Activated CD8-positive, alpha-beta memory T cell treated with anti-CD3 and anti-CD28 coated beads for 24 hours (primary cell): ENCODE data around the gene MIPOL1.
"Not testable (repeated sequence)": the region's sequence is repeated elsewhere in the genome, so short reads cannot be mapped to it uniquely, and the experiment has no call there.

ENCODE experiments used
- DNase-seq: peaks from one replicate; pipeline ENCODE4 v3.0.0-alpha.2; 2020

MIPOL1 gene

GRCh38 chr14:37187840-37188577 is 9.7 kb upstream of the MIPOL1 start:
- not testable (repeated sequence) for DNase-seq

- DNase-seq, result not testable (repeated sequence)
These were observed 8.0 kb upstream of the MIPOL1 start for GRCh38 chr14:37189733-37190132.

DNA sequence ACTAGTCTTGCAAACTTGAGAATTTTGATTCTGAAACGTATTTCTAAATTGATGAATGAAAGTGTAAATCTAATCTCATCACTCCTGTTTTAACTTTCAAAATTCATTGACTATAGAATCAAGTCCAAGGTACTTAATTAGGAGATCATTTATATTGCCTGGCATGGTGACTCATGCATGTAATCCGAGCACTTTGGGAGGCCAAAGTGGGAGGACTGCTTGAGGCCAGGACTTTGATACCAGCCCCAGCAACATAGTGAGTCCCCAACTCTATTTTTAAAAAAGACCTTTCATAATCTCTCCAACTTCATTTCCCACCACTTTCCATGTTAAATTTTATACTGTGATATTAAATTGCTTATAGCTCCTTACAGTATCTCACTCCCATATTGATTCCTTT is 3.0 kb upstream of the MIPOL1 start:
- DNase-seq, result no peak

DNA sequence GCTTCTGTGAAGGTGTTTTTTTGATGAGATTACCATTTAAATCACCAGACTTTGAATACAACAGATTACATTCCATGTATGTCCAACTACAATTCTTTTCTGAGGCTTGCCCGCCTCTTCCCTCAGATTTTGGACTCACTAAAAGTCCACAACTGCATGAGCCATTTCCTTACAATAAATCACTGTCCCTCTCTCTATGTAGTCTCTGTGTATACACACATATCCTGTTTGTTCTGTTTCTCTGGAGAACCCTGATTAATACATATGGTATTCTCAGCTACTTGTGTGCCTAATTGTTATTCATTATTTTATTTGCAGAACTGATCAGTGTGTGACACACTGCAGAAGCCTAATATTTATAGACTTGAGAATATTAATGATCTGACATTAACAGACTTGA is 2.4 kb upstream of the MIPOL1 start:
- no peak for DNase-seq

- DNase-seq, result no peak
These were observed 925 bp upstream of the MIPOL1 start for GRCh38 chr14:37196604-37197420.

- no peak for DNase-seq
These were observed 499 bp downstream of the MIPOL1 start for GRCh38 chr14:37198273-37198598.

DNA sequence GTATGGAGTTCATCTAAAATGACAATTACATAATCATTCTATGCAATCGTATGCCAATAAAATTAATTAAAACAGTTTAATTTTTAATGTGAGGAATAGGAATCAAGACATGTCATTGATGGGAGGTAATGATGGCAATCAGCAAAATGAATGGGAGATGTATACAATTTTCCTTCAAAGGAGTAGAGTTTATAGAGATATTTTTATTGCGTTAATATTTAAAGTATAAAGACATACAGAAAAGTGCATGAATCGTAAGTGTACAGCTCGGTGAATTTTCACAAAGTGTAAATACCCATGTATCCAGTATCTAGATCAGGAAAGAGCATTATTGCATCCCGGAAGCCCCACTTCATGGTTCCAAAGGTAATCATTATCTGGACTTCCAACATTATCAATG is 1.2 kb downstream of the MIPOL1 start:
- DNase-seq, result no peak

DNA sequence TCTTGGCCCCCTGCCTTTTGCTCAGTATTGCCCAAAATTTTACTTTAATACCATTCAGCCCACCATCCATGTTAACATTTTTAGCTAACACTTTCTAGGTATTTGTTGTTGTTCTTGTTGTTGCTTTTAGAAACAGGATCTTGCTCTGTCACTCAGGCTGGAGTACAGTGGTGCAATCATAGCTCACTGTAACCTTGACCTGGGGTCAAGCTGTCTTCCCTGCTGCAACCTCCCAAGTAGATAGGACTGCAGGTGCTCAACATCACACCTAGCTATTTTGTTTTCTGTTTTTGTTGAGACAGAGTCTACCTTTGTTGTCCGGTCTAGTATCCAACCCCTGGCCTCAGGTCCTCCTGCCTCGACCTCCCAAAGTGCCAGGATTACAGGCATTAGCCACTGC is 4.0 kb downstream of the MIPOL1 start:
- DNase-seq, result no peak

GRCh38 chr14:37202265-37202664 is 4.5 kb downstream of the MIPOL1 start:
- no peak for DNase-seq

- no peak for DNase-seq
These were observed 5.1 kb downstream of the MIPOL1 start for GRCh38 chr14:37202812-37203211.

DNA sequence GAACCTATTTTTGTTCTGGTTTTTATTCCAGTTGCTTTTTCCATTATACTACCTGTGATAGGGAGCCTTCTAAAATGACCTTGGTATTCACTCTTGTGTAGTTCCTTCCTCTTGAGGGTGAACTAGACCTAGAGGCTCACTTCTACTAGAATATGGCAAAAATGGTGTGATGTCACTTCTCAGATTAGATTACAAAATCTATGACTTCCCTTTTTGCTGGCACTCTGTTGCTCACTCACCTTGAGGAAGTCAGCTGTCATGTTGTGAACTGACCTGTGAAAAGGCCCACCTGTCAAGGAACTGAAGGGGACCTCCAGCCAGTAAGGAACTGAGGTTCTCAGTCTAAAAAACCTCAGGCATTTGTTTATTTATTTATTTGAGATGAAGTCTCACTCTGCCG is 5.7 kb downstream of the MIPOL1 start:
- no peak for DNase-seq

- DNase-seq, result not testable (repeated sequence)
These were observed 8.2 kb downstream of the MIPOL1 start for GRCh38 chr14:37205623-37206605.

DNA sequence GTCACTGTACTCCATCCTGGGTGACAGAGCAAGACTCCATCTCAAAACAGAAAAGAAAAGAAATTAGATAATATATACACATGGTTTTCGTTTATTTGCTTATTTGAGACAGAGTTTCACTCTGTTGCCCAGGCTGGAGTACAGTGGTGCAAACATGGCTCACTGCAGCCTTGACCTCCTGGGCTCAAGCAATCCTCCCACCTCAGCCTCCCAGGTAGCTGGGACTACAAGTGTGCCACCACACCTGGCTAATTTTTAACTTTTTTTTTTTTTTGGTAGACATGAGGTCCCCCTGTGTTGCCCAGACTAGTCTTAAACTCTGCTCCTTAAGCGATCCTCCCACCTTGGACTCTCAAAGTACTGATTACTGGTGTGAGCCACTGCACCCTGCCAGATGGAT is 11.9 kb downstream of the MIPOL1 start:
- DNase-seq, result not testable (repeated sequence)

GRCh38 chr14:37210448-37210847 is 12.7 kb downstream of the MIPOL1 start:
- no peak for DNase-seq

DNA sequence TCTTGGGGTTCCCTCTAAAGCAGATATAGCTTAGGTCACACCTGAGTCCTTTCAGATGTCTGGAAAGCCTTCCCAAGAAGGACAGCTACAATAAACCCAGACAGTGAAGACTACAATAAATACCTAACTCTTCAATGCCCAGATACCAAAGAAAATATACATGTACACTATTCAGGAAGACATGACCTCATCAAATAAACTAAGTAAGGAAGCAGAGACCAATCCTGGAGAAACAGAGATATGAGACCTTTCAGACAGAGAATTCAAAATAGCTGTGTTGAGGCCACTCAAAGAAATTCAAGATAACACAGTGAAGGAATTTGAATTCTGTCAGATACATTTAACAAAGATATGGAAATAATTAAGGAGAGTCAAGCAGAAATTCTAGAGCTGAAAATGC is 15.3 kb downstream of the MIPOL1 start:
- DNase-seq, result no peak

GRCh38 chr14:37215345-37215744 is 17.6 kb downstream of the MIPOL1 start:
- no peak for DNase-seq

DNA sequence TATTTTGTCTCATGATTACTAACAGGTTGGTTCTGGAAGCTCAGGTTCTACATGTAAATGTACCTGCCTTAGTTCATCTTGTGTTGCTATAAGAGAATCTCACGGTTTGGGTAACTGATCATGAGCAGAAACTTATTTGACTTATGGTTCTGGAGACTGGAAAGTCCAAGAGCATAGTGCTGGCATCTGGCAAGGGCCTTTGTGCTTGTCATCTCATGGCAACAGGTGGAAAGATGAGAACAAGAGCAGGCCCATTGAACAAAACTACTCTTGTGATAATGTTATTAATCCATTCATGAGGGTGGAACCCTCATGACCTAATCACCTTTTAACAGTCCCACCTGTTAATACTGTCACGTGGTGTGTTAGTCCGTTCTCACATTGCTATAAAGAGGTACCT is 23.3 kb downstream of the MIPOL1 start:
- DNase-seq, result no peak

- DNase-seq, result no peak
These were observed 26.3 kb downstream of the MIPOL1 start for GRCh38 chr14:37223947-37224474.

DNA sequence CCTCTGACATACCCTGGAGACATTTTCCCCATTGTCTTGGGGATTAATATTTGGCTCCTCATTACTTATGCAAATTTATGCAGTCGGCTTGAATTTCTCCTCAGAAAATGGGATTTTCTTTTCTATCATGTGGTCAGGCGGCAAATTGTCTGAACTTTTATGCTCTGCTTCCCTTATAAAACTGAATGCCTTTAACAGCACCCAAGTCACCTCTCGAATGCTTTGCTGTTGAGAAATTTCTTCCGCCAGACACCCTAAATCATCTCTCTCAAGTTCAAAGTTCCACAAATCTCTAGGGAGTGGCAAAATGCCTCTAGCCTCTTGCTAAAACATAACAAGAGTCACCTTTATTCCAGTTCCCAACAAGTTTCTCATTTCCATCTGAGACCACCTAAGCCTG is 27.9 kb downstream of the MIPOL1 start:
- not testable (repeated sequence) for DNase-seq

DNA sequence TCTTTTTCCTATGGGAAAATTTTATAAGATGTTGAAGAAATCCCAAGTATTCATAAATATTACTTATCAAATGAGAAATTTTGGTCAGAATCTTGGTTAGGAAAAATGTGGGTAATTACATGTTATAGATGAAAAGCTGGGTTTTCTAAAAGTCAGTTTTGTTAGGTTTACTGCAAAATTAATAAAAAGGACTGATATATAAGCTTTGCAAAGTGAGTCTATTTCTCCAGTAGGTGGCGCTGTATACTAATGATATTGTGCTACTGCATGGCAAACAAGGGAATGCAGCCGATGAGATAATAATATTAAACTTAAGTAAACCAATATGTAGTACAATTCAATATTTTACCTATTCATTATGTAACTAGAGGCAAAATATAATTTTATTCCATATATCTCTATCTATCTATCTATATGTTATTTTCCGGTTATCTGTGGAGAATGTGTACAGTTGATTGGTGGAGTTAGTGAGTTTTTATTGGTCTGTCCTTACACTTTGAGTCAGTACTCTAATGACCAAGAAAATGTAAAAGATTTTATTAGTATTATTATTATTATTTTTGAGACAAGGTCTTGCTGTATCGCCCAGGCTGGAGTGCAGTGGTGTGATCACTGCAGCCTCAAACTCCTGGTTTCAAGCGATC is 32.9 kb downstream of the MIPOL1 start:
- DNase-seq, result no peak

DNA sequence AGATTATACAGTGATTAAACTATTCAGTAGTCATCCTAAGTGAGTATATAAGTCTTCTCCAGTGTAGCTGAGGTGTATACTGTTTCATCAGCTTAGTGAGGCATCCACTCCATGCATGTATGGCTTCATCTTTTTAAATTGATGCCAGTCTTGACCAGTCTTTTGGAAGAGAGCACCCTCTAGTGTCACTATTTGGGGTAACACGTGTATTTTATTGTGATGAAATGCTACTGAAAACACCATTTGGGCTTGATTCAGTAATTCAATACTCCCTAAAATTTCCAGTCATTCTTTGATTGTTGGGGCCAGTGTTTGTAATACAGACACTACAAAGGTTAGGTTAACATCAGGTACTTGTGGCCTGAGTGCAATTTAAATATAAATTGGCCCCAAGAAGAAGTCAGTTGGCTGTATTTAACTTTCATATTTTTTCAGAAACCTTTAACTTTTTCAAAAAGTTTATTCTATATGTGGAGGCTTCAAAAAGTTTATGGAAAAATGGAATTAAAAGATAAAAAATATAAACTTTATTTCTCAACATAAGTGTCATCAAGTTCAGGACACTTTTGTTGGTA is 35.3 kb downstream of the MIPOL1 start:
- DNase-seq, result no peak

GRCh38 chr14:37234222-37234621 is 36.5 kb downstream of the MIPOL1 start:
- no peak for DNase-seq
